ENCODE results near the gene AK5.

Gene AK5

GRCh38 chr1:77558591-77559164 lies 276.9 kb downstream of the AK5 start:
- no peak for TF ChIP-seq CTCF (IDR thresholded peaks at IDR 0.05; ENCODE audit: insufficient read depth, low read depth, low read length, missing control alignments)

GRCh38 chr1:77560741-77561140 lies 278.9 kb downstream of the AK5 start:
- H3K4me3 ChIP-seq (ENCODE audit: low read depth, low read length) = no peak overlapping the region
- TF ChIP-seq CTCF (IDR thresholded peaks at IDR 0.05; ENCODE audit: insufficient read depth, low read depth, low read length, missing control alignments) = no peak
- DNase-seq (ENCODE audit: low read depth) = no peak

More at GRCh38 chr1:77558591-77559164, 276.9 kb downstream of the AK5 start:
- no peak overlapping the region for H3K4me3 ChIP-seq (ENCODE audit: low read depth, low read length)
- no peak for DNase-seq (ENCODE audit: low read depth)

GRCh38 chr1:77562596-77563150 lies 280.9 kb downstream of the AK5 start:
- H3K4me3 ChIP-seq (ENCODE audit: low read depth, low read length) = no peak overlapping the region
- no peak for TF ChIP-seq CTCF (IDR thresholded peaks at IDR 0.05; ENCODE audit: insufficient read depth, low read depth, low read length, missing control alignments)
- DNase-seq (ENCODE audit: low read depth) = no peak

- no peak for DNase-seq (ENCODE audit: low read depth)
- H3K4me3 ChIP-seq (ENCODE audit: low read depth, low read length) = no peak overlapping the region
- TF ChIP-seq CTCF (IDR thresholded peaks at IDR 0.05; ENCODE audit: insufficient read depth, low read depth, low read length, missing control alignments) = no peak
These were observed 283.5 kb downstream of the AK5 start for GRCh38 chr1:77565321-77565720.

- H3K4me3 ChIP-seq (ENCODE audit: low read depth, low read length) = no peak overlapping the region
- DNase-seq (ENCODE audit: low read depth) = no peak
- TF ChIP-seq CTCF (IDR thresholded peaks at IDR 0.05; ENCODE audit: insufficient read depth, low read depth, low read length, missing control alignments) = no peak
These were observed 289.8 kb downstream of the AK5 start for GRCh38 chr1:77571642-77572041.

- DNase-seq (ENCODE audit: low read depth) = no peak
- no peak for TF ChIP-seq CTCF (IDR thresholded peaks at IDR 0.05; ENCODE audit: insufficient read depth, low read depth, low read length, missing control alignments)
- no peak overlapping the region for H3K4me3 ChIP-seq (ENCODE audit: low read depth, low read length)
These were observed 297.7 kb downstream of the AK5 start for GRCh38 chr1:77579547-77579946.

- no peak for TF ChIP-seq CTCF (IDR thresholded peaks at IDR 0.05; ENCODE audit: insufficient read depth, low read depth, low read length, missing control alignments)
- no peak overlapping the region for H3K4me3 ChIP-seq (ENCODE audit: low read depth, low read length)
- DNase-seq (ENCODE audit: low read depth) = peak; percentile 10
These were observed 301.1 kb downstream of the AK5 start for GRCh38 chr1:77582905-77583304.

All from GM12865 (cell line).